HepG2 (cell line): ENCODE measurements around the gene SSR2. TPM values are rescaled to one million over a fixed set of nuclear protein-coding genes. Genes with fewer than 3 reads are reported as not detected.

Experiments
- EHMT2 ChIP-seq: fragments of 200-600 bp; sonication (generic); IDR thresholded peaks from 2 replicates; pipeline ENCODE4 v1.7.0; 2017; ENCODE audit warnings: antibody characterized with exemption, low read depth, low read length, borderline replicate concordance
- ELK4 ChIP-seq: sonication (generic); formaldehyde crosslinking; IDR thresholded peaks from 2 replicates; pipeline ENCODE4 v1.9.0; 2021; ENCODE audit warnings: missing genetic modification reagents, borderline replicate concordance
- JARID2 ChIP-seq: sonication (generic); formaldehyde crosslinking; IDR thresholded peaks from 2 replicates; pipeline ENCODE4 v1.8.1; 2023; ENCODE audit warnings: missing genetic modification reagents, inconsistent platforms; ENCODE audit not compliant: insufficient replicate concordance
- KAT7 ChIP-seq: IDR thresholded peaks from 2 replicates; pipeline ENCODE4 v1.6.1; 2018; ENCODE audit warnings: borderline replicate concordance, missing compliant biosample characterization
- MNT ChIP-seq: fragments of 450-650 bp; IDR thresholded peaks from 2 replicates; pipeline ENCODE4 v1.6.1; 2016
- NCOA2 ChIP-seq: sonication (generic); formaldehyde crosslinking; IDR thresholded peaks from 2 replicates; pipeline ENCODE4 v1.8.0; 2022; ENCODE audit warnings: inconsistent platforms
- NR2F6 ChIP-seq, 2 experiments: IDR thresholded peaks; 2 replicates each; pipeline ENCODE4 v1.6.1; 2016; ENCODE audit warnings: antibody characterized with exemption in 1 of 2, mild to moderate bottlenecking in 1 of 2
- REST ChIP-seq, 2 experiments: IDR thresholded peaks; 2 replicates each; pipeline ENCODE4 v1.6.1; 2011 to 2012; ENCODE audit warnings: low read length in 2 of 2, borderline replicate concordance in 1 of 2, low read depth in 1 of 2, mild to moderate bottlenecking in 1 of 2, moderate library complexity in 1 of 2
- TARDBP ChIP-seq: sonication (generic); formaldehyde crosslinking; IDR thresholded peaks from 2 replicates; pipeline ENCODE4 v1.8.0; 2022; ENCODE audit warnings: mild to moderate bottlenecking, missing genetic modification reagents
- ZBTB20 ChIP-seq: sonication (generic); formaldehyde crosslinking; IDR thresholded peaks from 2 replicates; pipeline ENCODE4 v1.8.1; 2023; ENCODE audit warnings: missing genetic modification reagents, low read depth, mild to moderate bottlenecking, borderline replicate concordance
- ZBTB44 ChIP-seq: sonication (generic); formaldehyde crosslinking; IDR thresholded peaks from 2 replicates; pipeline ENCODE4 v1.4.0; 2020; ENCODE audit warnings: missing genetic modification reagents
- ZFP62 ChIP-seq: sonication (generic); formaldehyde crosslinking; IDR thresholded peaks from 2 replicates; pipeline ENCODE4 v1.4.0; 2020; ENCODE audit warnings: missing genetic modification reagents
- ZNF251 ChIP-seq: sonication (generic); formaldehyde crosslinking; IDR thresholded peaks from 2 replicates; pipeline ENCODE4 v1.9.0; 2021; ENCODE audit warnings: mild to moderate bottlenecking, missing genetic modification reagents
- ZNF577 ChIP-seq: sonication (generic); formaldehyde crosslinking; IDR thresholded peaks from 2 replicates; pipeline ENCODE4 v1.4.0; 2020; ENCODE audit warnings: mild to moderate bottlenecking, low read depth, missing genetic modification reagents, borderline replicate concordance
- ZNF850 ChIP-seq: sonication (generic); formaldehyde crosslinking; conservative IDR thresholded peaks from 2 replicates; pipeline ENCODE4 v1.9.0; 2021; ENCODE audit warnings: mild to moderate bottlenecking, missing genetic modification reagents
- ZSCAN12 ChIP-seq: sonication (generic); formaldehyde crosslinking; IDR thresholded peaks from 2 replicates; pipeline ENCODE4 v1.9.0; 2021; ENCODE audit warnings: mild to moderate bottlenecking, missing genetic modification reagents
- ZSCAN30 ChIP-seq: sonication (generic); formaldehyde crosslinking; IDR thresholded peaks from 2 replicates; pipeline ENCODE4 v1.5.0; 2020; ENCODE audit warnings: mild to moderate bottlenecking, missing genetic modification reagents
- polyA plus RNA-seq, 8 experiments: library from polyadenylated mRNA; depleted of rRNA in 3 of 8; stranded (reverse) in 7 of 8; unstranded in 1 of 8; fragments of >200 nt; fragmentation: Illumina TruSeq in 4 of 8; extraction: Trizol in 4 of 8; gene quantifications; 2 replicates each; pipeline versions ENCODE4 v1.2.1 to v1.2.3, GENCODE V29; 2011 to 2016; ENCODE audit warnings: low read depth in 4 of 8, missing spikeins in 1 of 8, mixed read lengths in 1 of 8; ENCODE audit not compliant: insufficient read depth in 1 of 8
- total RNA-seq, 5 experiments: library from RNA; depleted of rRNA; stranded (reverse); fragments of >200 nt; fragmentation: Illumina TruSeq; extraction: Trizol; gene quantifications; 2 replicates each; pipeline ENCODE4 v1.2.3, GENCODE V29; 2016; ENCODE audit warnings: low read depth in 1 of 5

The SSR2 gene
- total and polyA plus RNA-seq, 2 of the 13 experiments (the other 11 are each of a cell fraction or from before 2014, with no cell fraction given) = 284 to 461 TPM

GRCh38 chr1:155967341-155968050, 53.3 kb downstream of the SSR2 start (continued):
- TF ChIP-seq REST (IDR thresholded peaks at IDR 0.05; ENCODE audit: borderline replicate concordance in 1 of 2, low read depth in 1 of 2, low read length in 2 of 2) = no peak
- no peak for TF ChIP-seq ZNF251 (CRISPR knock-in tag)
- no peak for TF ChIP-seq ZNF850
- TF ChIP-seq ZBTB20 = peak; percentile 57; the same call in 1 of the 2 replicates
- peak; percentile 57; the same call in 1 of the 2 replicates for TF ChIP-seq TARDBP (CRISPR knock-in tag)
- TF ChIP-seq ZNF577 (CRISPR knock-in tag) = no peak
- no peak for TF ChIP-seq ZSCAN30
- TF ChIP-seq MNT = peak; percentile 50
- peak; percentile 79; the same call in 1 of the 2 replicates for TF ChIP-seq NR2F6 (IDR thresholded peaks at IDR 0.05)
- TF ChIP-seq NR2F6 (CRISPR knock-in tag; IDR thresholded peaks at IDR 0.05) = peak; percentile 90
- no peak for TF ChIP-seq ZFP62 (CRISPR knock-in tag)
- no peak for TF ChIP-seq ZBTB44 (CRISPR knock-in tag)
- peak; percentile 36; the same call in 1 of the 2 replicates for TF ChIP-seq KAT7 (CRISPR knock-in tag)
- TF ChIP-seq ELK4 (CRISPR knock-in tag) = no peak
- TF ChIP-seq JARID2 (CRISPR knock-in tag) = no peak
- no peak for TF ChIP-seq ZSCAN12
- no peak for TF ChIP-seq EHMT2
- peak; percentile 54 for TF ChIP-seq NCOA2
